GM08714 (cell line): Measurements from ENCODE around the gene BLID.

ENCODE experiments used
- H3K4me3 ChIP-seq: fragments of 200-500 bp; sonication (Bioruptor generic); 2 replicates; pipeline ENCODE4 v1.5.1; 2014; ENCODE audit warnings: mild to moderate bottlenecking, low read length, inconsistent platforms
- ZNF274 ChIP-seq: IDR thresholded peaks from 2 replicates; pipeline ENCODE4 v1.6.1; 2012; ENCODE audit warnings: mild to moderate bottlenecking, low read depth, low read length

The BLID gene

GRCh38 chr11:122093731-122094275, 22.2 kb downstream of the BLID start:
- no peak for TF ChIP-seq ZNF274
- no peak overlapping the region for H3K4me3 ChIP-seq

GRCh38 chr11:122091835-122092234, 24.2 kb downstream of the BLID start:
- H3K4me3 ChIP-seq, result no peak overlapping the region
- no peak for TF ChIP-seq ZNF274

- TF ChIP-seq ZNF274, result no peak
- no peak overlapping the region for H3K4me3 ChIP-seq
Observed at GRCh38 chr11:122089111-122089510, 26.9 kb downstream of the BLID start.

- no peak for TF ChIP-seq ZNF274
Observed at GRCh38 chr11:122085712-122086111, 30.3 kb downstream of the BLID start.

GRCh38 chr11:122085264-122085663, 30.8 kb downstream of the BLID start:
- H3K4me3 ChIP-seq, result no peak overlapping the region
- TF ChIP-seq ZNF274, result no peak

More at GRCh38 chr11:122085712-122086111, 30.3 kb downstream of the BLID start:
- H3K4me3 ChIP-seq, result no peak overlapping the region

GRCh38 chr11:122082205-122082604, 33.8 kb downstream of the BLID start:
- TF ChIP-seq ZNF274, result no peak
- no peak overlapping the region for H3K4me3 ChIP-seq

- TF ChIP-seq ZNF274, result no peak
- no peak overlapping the region for H3K4me3 ChIP-seq
Observed at GRCh38 chr11:122081073-122081472, 34.9 kb downstream of the BLID start.

GRCh38 chr11:122077459-122077858, 38.6 kb downstream of the BLID start:
- no peak overlapping the region for H3K4me3 ChIP-seq
- no peak for TF ChIP-seq ZNF274

- TF ChIP-seq ZNF274, result no peak
- no peak overlapping the region for H3K4me3 ChIP-seq
Observed at GRCh38 chr11:122076512-122077120, 39.4 kb downstream of the BLID start.

- H3K4me3 ChIP-seq, result no peak overlapping the region
- TF ChIP-seq ZNF274, result no peak
Observed at GRCh38 chr11:122075016-122075415, 41.0 kb downstream of the BLID start.

- H3K4me3 ChIP-seq, result no peak overlapping the region
- no peak for TF ChIP-seq ZNF274
Observed at GRCh38 chr11:122074022-122074421, 42.0 kb downstream of the BLID start.

GRCh38 chr11:122071709-122072202, 44.3 kb downstream of the BLID start:
- H3K4me3 ChIP-seq, result no peak overlapping the region
- no peak for TF ChIP-seq ZNF274

- TF ChIP-seq ZNF274, result no peak
- H3K4me3 ChIP-seq, result no peak overlapping the region
Observed at GRCh38 chr11:122069707-122070360, 46.2 kb downstream of the BLID start.

GRCh38 chr11:122068837-122069236, 47.2 kb downstream of the BLID start:
- H3K4me3 ChIP-seq, result no peak overlapping the region
- no peak for TF ChIP-seq ZNF274

- no peak for TF ChIP-seq ZNF274
- H3K4me3 ChIP-seq, result no peak overlapping the region
Observed at GRCh38 chr11:122068141-122068540, 47.9 kb downstream of the BLID start.
